ENCODE data around the gene NKAIN1.

DNA sequence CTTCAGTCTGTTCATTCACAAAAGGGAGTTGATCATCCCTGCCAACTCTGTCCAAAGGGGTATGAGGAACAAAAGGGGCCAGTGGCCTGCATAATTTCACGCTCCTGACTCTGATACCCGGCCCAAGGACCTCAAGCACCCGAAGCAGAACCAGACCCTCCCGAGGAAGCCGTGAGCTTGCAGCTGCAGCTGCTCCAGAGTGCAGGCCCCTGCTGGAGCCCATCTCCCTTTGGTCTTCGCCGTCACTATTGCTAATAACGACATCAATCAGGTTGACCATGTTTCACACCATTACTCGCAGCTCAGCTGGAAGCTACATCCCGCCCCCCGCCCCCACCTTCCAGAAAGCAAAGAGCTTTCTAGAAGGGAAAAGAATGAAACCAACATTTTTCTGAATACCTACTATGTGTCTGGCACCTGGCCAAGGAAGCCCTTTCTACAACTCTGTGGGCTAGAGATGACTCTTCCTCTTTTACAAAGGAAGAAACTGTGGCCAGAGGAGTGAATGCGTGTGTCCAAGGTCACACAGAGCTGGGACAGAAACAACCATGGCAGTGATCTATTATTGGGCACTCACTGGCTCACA lies 5.5 kb downstream of the NKAIN1 start:
- TF ChIP-seq CTCF (IDR thresholded peaks at IDR 0.05 in 8 of 11, conservative IDR thresholded peaks at IDR 0.05 in 3 of 11) (no peak), POLR2A (IDR thresholded peaks at IDR 0.05) (no peak)
